ENCODE results near the gene PGBD4. TPM values are rescaled to one million over a fixed set of nuclear protein-coding genes. Genes with fewer than 3 reads are reported as not detected.
"Not testable (repeated sequence)": the region's sequence is repeated elsewhere in the genome, so short reads cannot be mapped to it uniquely, and the experiment has no call there.

Gene PGBD4
- total RNA-seq, 3 donors from 2014 or later, result 1.4 to 2.0 (median 1.7) TPM

GRCh38 chr15:34114215-34114614 is 12.3 kb downstream of the PGBD4 start:
- Histone ChIP-seq H3K9me3 (no peaks in the 10 kb centered on the region), H3K4me3 (no peak overlapping the region), H3K36me3 (ENCODE audit: low read depth) (no peaks in the 10 kb centered on the region), H3K4me1 (ENCODE audit: low read depth) (no peaks in the 10 kb centered on the region)
- ATAC-seq (no peak), DNase-seq (no peak)
- TF ChIP-seq CTCF (IDR thresholded peaks at IDR 0.05), result no peak
- intact Hi-C loops (cut with DNase I, micrococcal nuclease), result no loop called here

- ATAC-seq (no peak), DNase-seq (no peak)
- Histone ChIP-seq H3K9me3 (no peaks in the 10 kb centered on the region), H3K36me3 (ENCODE audit: low read depth) (no peaks in the 10 kb centered on the region), H3K4me1 (ENCODE audit: low read depth) (no peaks in the 10 kb centered on the region), H3K4me3 (no peak overlapping the region)
- no peak for TF ChIP-seq CTCF (IDR thresholded peaks at IDR 0.05)
- intact Hi-C loops (cut with DNase I, micrococcal nuclease), result no loop called here
Observed at GRCh38 chr15:34114739-34115138, 12.9 kb downstream of the PGBD4 start.

GRCh38 chr15:34116620-34117019 is 14.7 kb downstream of the PGBD4 start:
- H3K4me1 ChIP-seq (ENCODE audit: low read depth), result no peaks in the 10 kb centered on the region
- H3K9me3 ChIP-seq, result no peaks in the 10 kb centered on the region
- no peak for ATAC-seq
- DNase-seq, result no peak
- H3K36me3 ChIP-seq (ENCODE audit: low read depth), result no peaks in the 10 kb centered on the region
- no peak for TF ChIP-seq CTCF (IDR thresholded peaks at IDR 0.05)
- intact Hi-C loops (cut with DNase I, micrococcal nuclease), result no loop called here
- no peak overlapping the region for H3K4me3 ChIP-seq

- no peak for TF ChIP-seq CTCF (IDR thresholded peaks at IDR 0.05)
- no peak for DNase-seq
- H3K4me3 ChIP-seq, result no peak overlapping the region
- no peak for ATAC-seq
- H3K4me1 ChIP-seq (ENCODE audit: low read depth), result no peaks in the 10 kb centered on the region
- no peaks in the 10 kb centered on the region for H3K36me3 ChIP-seq (ENCODE audit: low read depth)
- intact Hi-C loops (cut with DNase I, micrococcal nuclease), result no loop called here
- no peaks in the 10 kb centered on the region for H3K9me3 ChIP-seq
Observed at GRCh38 chr15:34119291-34119690, 17.4 kb downstream of the PGBD4 start.

- H3K4me3 ChIP-seq; H3K9me3 ChIP-seq; intact Hi-C loops (cut with DNase I, micrococcal nuclease); H3K4me1 ChIP-seq (ENCODE audit: low read depth); H3K36me3 ChIP-seq (ENCODE audit: low read depth); DNase-seq; ATAC-seq: not testable (repeated sequence)
Observed at GRCh38 chr15:34120420-34120819, 18.5 kb downstream of the PGBD4 start.

- ATAC-seq; DNase-seq; intact Hi-C loops (cut with DNase I, micrococcal nuclease); H3K9me3 ChIP-seq; H3K4me3 ChIP-seq; H3K36me3 ChIP-seq (ENCODE audit: low read depth); H3K4me1 ChIP-seq (ENCODE audit: low read depth): not testable (repeated sequence)
Observed at GRCh38 chr15:34121786-34122185, 19.9 kb downstream of the PGBD4 start.

GRCh38 chr15:34122771-34123183 is 20.9 kb downstream of the PGBD4 start:
- Histone ChIP-seq H3K4me1 (ENCODE audit: low read depth) (no peaks in the 10 kb centered on the region), H3K4me3 (no peak overlapping the region), H3K9me3 (no peaks in the 10 kb centered on the region), H3K36me3 (ENCODE audit: low read depth) (no peaks in the 10 kb centered on the region)
- ATAC-seq (no peak), DNase-seq (no peak)
- intact Hi-C loops (cut with DNase I, micrococcal nuclease), result no loop called here
- TF ChIP-seq CTCF (IDR thresholded peaks at IDR 0.05), result no peak

All from mucosa of descending colon (tissue), 3 donors.